Colonic mucosa (tissue), 4 donors: ENCODE data around the gene IFIT2. TPM values are rescaled to one million over a fixed set of nuclear protein-coding genes. Genes with fewer than 3 reads are reported as not detected.
"Not testable (repeated sequence)": the region's sequence is repeated elsewhere in the genome, so short reads cannot be mapped to it uniquely, and the experiment has no call there.

Experiments
- DNase-seq: peaks from one replicate; pipeline ENCODE4 v3.0.0-alpha.2; 2020
- H3K27ac ChIP-seq: fragments of 200-600 bp; one replicate; pipeline ENCODE4 v1.8.0; 2021
- H3K27me3 ChIP-seq: fragments of 200-600 bp; one replicate; pipeline ENCODE4 v1.8.0; 2021
- H3K36me3 ChIP-seq: fragments of 200-600 bp; one replicate; pipeline ENCODE4 v1.8.0; 2021
- H3K4me1 ChIP-seq: fragments of 200-600 bp; one replicate; pipeline ENCODE4 v1.8.0; 2021; ENCODE audit warnings: mild to moderate bottlenecking
- H3K4me3 ChIP-seq: fragments of 200-600 bp; one replicate; pipeline ENCODE4 v1.8.0; 2021
- H3K9ac ChIP-seq, 2 donors: one replicate each; pipeline ENCODE4 v1.7.0; 2013; ENCODE audit warnings: control low read depth in 2 of 2, low read depth in 2 of 2, low read length in 2 of 2
- H3K9me3 ChIP-seq: fragments of 200-600 bp; one replicate; pipeline ENCODE4 v1.8.0; 2021
- CTCF ChIP-seq: fragments of 200-600 bp; IDR thresholded peaks from one replicate; pipeline ENCODE4 v1.8.0; 2022; ENCODE audit warnings: antibody characterized with exemption, mild to moderate bottlenecking
- intact Hi-C: fragments of 100-400 bp; cut with DNase I; formaldehyde crosslinking; loops from one replicate; pipeline ENCODE4 v1.14.1; 2022
- total RNA-seq, 2 donors: library from RNA; stranded (reverse); fragmentation: NEBNext Ultra II Directional in 1 of 2; extraction: Animal tissue kit (Norgen Biotek cat#: 25700) in 1 of 2; gene quantifications; one replicate each; pipeline ENCODE4 v1.2.1, GENCODE V29; 2021
- donor health status: healthy.
- donor health status: DM: no; HTN: no; CAD: no.
- donor health status: DM: no; HTN: no; CAD: no.

Gene IFIT2
- total RNA-seq, 2 donors from 2014 or later = 4.8 to 7.5 TPM

- no peak for DNase-seq
- no peak overlapping the region for H3K4me3 ChIP-seq
- H3K36me3 ChIP-seq = no peaks in the 10 kb centered on the region
- H3K27ac ChIP-seq = no peak overlapping the region
- intact Hi-C loops = no loop called here
- H3K4me1 ChIP-seq = no peaks in the 10 kb centered on the region
- H3K9ac ChIP-seq = no peak overlapping the region
- no peak for TF ChIP-seq CTCF
- H3K27me3 ChIP-seq = no peaks in the 10 kb centered on the region
- no peaks in the 10 kb centered on the region for H3K9me3 ChIP-seq
These were observed 6.9 kb downstream of the IFIT2 start for GRCh38 chr10:89308736-89309135.

GRCh38 chr10:89309156-89310055 lies 7.6 kb downstream of the IFIT2 start:
- Histone ChIP-seq H3K9ac (no peak overlapping the region), H3K27ac (no peak overlapping the region), H3K36me3 (no peaks in the 10 kb centered on the region), H3K9me3 (no peaks in the 10 kb centered on the region), H3K4me1 (no peaks in the 10 kb centered on the region), H3K27me3 (no peaks in the 10 kb centered on the region), H3K4me3 (no peak overlapping the region)
- intact Hi-C loops = no loop called here
- TF ChIP-seq CTCF = no peak
- no peak for DNase-seq

GRCh38 chr10:89310056-89310893 lies 8.4 kb downstream of the IFIT2 start:
- Histone ChIP-seq H3K9me3 (no peaks in the 10 kb centered on the region), H3K4me1 (no peaks in the 10 kb centered on the region), H3K9ac (no peak overlapping the region), H3K27ac (no peak overlapping the region), H3K27me3 (no peaks in the 10 kb centered on the region), H3K36me3 (no peaks in the 10 kb centered on the region), H3K4me3 (no peak overlapping the region)
- no peak for DNase-seq
- intact Hi-C loops = no loop called here
- TF ChIP-seq CTCF = no peak

GRCh38 chr10:89312973-89313372 lies 11.1 kb downstream of the IFIT2 start:
- no peak overlapping the region for H3K27ac ChIP-seq
- no peaks in the 10 kb centered on the region for H3K4me1 ChIP-seq
- intact Hi-C loops = no loop called here
- H3K27me3 ChIP-seq = no peaks in the 10 kb centered on the region
- H3K9me3 ChIP-seq = no peaks in the 10 kb centered on the region
- no peak for DNase-seq
- H3K9ac ChIP-seq = no peak overlapping the region
- H3K36me3 ChIP-seq = no peaks in the 10 kb centered on the region
- TF ChIP-seq CTCF = no peak
- H3K4me3 ChIP-seq = no peak overlapping the region

- H3K9ac ChIP-seq = no peak overlapping the region
- no peaks in the 10 kb centered on the region for H3K4me1 ChIP-seq
- no peaks in the 10 kb centered on the region for H3K27me3 ChIP-seq
- DNase-seq = no peak
- no peak overlapping the region for H3K27ac ChIP-seq
- H3K36me3 ChIP-seq = no peaks in the 10 kb centered on the region
- no peaks in the 10 kb centered on the region for H3K9me3 ChIP-seq
- no peak overlapping the region for H3K4me3 ChIP-seq
- no peak for TF ChIP-seq CTCF
- intact Hi-C loops = no loop called here
These were observed 12.8 kb downstream of the IFIT2 start for GRCh38 chr10:89314676-89315075.

- not testable (repeated sequence) for H3K4me1 ChIP-seq
These were observed 16.2 kb downstream of the IFIT2 start for GRCh38 chr10:89318047-89318446.

GRCh38 chr10:89325081-89325480 lies 23.2 kb downstream of the IFIT2 start:
- H3K4me1 ChIP-seq, DNase-seq, H3K27me3 ChIP-seq, H3K36me3 ChIP-seq, H3K9ac ChIP-seq, intact Hi-C loops, H3K27ac ChIP-seq, H3K4me3 ChIP-seq, H3K9me3 ChIP-seq: not testable (repeated sequence)

More at GRCh38 chr10:89318047-89318446, 16.2 kb downstream of the IFIT2 start:
- H3K9me3 ChIP-seq, H3K4me3 ChIP-seq, DNase-seq, intact Hi-C loops, H3K9ac ChIP-seq, H3K27me3 ChIP-seq, H3K36me3 ChIP-seq, H3K27ac ChIP-seq: not testable (repeated sequence)

- H3K4me1 ChIP-seq, H3K27me3 ChIP-seq, H3K36me3 ChIP-seq, DNase-seq, H3K9ac ChIP-seq, H3K9me3 ChIP-seq, H3K4me3 ChIP-seq, intact Hi-C loops, H3K27ac ChIP-seq: not testable (repeated sequence)
These were observed 24.0 kb downstream of the IFIT2 start for GRCh38 chr10:89325856-89326255.
